NCI-H128 (cell line): ENCODE data around the gene ARHGEF4.

Experiments used
- DNase-seq: peaks from one replicate; lab custom pipeline; 2025; ENCODE audit not compliant: unreplicated experiment; lab: John Stamatoyannopoulos, UW

The ARHGEF4 gene

DNA sequence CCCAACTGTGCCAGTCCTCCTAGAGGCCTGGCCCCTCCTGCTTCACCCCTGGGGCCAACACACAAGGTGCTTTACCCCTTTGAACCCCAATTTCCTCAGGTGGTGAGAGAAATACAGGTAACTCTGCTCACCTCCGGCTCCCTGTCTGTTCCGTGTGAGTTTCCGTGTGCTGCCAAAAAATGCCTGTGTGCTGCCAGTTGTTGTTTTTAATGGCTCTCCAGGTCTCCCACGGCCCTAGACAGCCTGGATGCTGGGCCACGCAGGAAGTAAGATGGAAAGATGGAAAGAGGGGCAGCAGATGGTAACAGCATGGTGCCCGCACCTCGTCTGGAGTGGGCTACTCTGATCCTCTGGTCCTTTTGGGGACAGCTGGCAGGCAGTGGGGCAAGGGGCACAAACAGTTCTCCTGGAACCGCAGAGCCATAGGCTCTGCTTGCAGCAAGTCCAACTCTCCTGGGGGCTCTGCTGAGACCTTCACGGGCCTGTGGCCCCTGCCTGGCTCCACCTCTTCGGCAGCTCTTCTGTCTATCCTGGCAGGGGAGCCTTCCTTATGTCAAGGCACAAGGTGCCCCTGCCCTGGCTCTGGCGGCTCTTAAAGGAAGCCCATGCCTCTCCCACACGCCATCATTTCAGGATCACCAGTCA, 4.3 kb upstream of the ARHGEF4 start:
- no peak for DNase-seq

DNA sequence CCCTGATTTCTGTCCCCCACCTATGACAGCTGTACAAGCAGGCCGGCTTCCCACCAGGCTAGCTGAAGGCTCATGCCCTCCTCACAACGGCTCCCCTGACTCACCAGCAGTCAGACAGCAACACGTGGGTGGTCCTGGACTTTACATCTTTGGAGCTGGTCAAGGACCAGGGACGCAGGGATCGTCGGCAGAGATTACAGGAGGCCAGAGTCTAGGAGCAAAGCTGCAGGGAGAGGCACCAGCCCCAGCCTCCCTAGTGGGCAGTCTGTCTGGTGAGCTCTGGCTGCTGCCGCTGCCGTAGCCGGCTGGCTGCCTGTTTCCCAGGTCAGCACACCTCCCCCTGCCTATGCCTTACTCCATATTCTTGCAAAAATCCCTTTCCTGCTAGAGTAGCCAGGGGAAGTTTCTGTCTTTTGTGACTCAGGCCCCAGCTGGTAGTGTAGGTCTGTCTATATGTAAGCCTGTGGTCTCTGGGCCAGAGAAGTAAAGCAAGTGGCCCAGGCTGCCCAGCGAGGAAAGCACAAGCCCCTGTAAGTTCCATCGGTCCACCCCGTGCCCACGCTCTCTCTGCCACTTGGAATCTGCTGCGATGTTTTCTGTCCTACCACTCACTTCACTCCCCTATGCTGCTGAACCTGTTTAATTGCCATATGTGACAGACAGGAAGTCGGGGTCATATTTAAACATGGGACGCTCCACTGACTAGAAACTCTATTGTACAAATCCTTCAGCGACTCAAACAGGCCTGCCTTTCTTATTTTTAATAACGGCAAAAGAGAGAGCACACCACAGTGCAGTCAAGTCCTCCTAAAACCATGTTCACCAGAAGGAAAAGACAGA, 2.4 kb upstream of the ARHGEF4 start:
- DNase-seq, result no peak

DNA sequence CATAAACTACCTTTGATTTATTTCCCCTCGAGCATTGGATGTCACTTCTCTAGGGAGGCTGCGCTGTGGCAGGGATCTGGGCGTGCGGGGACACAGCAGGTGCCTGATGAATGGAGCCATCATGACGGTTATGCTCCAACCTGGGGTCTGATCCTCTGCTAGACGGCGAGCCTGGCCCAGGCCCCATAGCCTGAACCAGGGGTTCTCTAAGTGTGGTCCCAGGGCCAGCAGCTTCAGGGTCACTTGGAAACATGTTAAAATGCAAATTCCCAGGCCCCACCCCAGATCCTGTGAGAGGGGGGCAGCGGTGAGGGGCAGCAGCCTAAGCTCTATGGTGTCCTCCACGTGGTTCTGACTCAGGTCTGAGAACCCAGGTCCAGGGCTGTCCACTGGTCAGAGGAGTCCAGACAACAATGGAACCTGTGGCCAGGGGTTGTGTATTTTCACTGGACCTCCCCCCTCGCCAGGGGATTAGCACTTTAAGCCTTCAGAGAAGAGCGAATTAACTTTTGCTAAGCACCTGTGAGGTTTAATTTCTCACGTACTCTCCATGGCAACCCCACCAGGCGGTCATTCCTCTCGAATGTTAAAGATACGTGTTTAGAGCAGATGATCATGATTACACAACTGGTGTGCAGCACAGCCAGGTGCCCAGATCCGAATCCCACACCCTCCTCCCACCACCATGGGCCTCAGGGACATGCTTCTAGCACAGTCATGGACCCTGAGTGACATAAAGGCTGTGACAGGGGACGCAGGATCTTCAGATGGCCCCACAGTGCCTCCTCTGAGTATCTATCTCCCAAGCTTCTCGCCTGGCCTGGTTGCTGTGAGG, 1.6 kb upstream of the ARHGEF4 start:
- DNase-seq, result no peak

DNA sequence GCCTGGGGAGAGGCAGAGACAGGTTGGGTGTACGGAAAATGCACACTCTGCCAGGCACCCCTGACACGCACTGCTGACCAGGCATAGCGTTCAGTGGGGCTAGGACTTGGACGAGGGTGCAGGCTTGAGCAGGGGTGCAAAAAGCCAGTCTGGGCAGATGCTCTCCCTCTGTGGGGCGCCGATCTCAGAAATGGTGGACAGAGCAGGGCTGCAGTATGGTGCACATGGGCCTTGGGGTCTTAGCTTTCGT, 1.0 kb upstream of the ARHGEF4 start:
- DNase-seq, result no peak

DNA sequence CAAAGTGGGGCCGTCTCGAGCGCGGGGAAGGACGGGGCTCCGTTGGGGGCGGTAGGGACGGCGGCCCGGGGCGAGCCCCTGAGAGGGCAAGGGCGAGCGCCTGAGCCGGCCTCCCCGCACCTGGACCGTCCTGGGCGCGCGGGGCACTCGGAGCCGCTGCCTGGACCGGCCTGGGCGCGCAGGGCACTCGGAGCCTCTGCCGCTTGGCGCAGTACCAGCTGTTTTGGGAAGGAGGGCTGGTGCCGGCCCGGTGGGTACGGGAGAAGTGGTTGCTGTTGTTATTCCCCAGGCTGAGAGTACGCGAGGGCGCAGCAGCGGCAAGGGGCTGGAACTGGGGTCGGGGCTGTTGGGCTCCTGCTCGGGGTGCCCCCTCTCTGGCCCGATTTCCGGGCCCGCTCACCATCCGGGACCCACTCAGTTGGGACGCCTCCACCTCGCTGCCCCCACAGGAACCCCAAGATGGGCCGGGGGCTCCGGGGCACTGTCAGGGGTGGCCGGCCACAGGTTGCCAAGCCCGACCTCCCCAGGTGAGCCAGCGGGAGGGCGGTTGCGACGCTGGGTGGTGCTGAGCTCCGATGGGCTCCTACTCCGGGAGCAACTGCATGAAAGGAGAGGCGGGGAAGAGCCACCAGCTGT, 579 bp downstream of the ARHGEF4 start:
- DNase-seq, result no peak

DNA sequence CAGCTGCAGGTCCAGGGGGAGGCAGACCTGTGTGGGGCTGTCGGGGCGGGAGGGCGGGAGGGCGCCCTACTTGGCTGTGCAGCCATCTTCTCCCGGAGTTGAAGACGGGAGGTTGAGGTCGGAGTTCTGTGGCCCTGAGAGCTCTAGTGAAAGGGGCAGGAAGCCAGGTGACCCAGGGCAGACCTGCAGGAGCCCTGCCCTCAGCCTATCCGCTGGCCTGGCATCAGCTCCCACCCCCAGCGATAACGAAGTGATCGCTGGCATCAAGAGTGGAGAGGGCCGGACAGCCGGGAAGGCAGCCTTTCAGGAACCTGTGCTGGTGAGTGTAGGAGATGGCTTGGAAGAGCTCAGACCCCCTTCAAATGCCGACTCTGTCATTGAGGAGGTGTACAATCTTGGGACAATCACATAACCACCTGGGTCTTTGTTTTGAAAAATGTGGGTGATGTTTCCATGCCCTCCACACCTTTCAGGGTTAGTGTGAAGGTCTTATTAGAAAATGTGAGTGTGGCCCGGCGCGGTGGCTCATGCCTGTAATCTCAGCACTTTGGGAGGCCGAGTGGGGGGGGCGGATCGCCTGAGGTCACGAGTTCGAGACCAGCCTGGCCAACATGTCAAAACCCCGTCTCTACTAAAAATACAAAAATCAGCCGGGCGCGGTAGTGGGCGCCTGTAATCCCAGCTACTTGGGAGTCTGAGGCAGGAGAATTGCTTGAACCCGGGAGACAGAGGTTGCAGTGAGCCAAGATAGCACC, 1.3 kb downstream of the ARHGEF4 start:
- DNase-seq, result no peak

DNA sequence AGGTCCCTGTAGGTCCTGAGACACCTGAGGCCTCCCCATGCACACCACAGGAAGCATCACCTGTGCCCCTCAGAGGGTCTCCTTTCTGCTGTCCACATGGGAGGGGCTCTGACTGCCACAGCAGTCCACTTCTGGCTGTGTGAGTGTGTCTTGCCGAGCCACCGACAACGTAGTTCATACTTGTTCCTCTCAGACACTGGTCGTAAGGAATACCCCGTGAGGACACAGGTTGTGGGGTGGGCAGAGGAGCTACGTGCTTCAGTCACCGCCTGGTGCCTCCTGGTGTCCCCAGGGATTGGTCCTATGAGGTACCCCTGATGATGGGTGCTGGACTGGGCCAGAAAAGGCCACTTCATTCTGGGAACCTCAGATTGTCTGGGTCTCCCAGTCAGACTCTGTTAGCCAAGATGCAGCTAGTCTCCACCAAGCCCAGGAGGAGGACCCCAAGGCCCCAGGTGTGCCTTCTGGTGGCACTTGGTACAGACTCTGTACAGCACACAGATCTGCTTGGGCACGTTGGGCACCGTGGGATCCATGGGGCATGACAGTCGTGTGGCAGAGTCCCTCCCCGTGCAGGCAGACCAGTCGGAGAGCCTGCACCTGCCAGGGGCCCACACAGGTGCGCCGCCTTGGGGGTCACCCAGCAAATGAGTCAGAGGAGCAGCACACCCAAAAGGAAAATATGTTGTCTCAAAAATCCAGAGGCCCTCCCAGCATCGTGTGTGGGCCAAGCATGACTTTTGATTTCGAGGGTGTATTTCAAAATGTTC, 2.5 kb downstream of the ARHGEF4 start:
- no peak for DNase-seq

DNA sequence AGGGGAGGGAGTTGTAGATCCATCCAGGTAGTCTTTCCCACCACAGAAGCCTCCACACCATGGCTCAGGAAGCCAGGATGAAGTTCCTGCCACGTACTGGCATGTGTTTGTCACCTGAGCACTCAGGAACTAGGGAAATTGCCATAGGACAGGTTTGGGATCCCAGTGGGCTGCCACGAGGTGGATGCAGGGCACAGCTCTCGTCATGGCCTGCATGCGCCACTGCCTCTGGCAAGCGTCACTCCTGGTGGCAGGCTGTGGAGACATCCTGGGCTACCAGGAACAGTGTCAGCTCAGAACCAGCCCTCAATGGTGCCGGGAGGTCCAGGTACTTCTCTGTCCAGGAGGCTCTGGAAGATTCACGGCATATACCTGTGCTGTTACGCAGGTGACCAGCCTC, 3.8 kb downstream of the ARHGEF4 start:
- no peak for DNase-seq

DNA sequence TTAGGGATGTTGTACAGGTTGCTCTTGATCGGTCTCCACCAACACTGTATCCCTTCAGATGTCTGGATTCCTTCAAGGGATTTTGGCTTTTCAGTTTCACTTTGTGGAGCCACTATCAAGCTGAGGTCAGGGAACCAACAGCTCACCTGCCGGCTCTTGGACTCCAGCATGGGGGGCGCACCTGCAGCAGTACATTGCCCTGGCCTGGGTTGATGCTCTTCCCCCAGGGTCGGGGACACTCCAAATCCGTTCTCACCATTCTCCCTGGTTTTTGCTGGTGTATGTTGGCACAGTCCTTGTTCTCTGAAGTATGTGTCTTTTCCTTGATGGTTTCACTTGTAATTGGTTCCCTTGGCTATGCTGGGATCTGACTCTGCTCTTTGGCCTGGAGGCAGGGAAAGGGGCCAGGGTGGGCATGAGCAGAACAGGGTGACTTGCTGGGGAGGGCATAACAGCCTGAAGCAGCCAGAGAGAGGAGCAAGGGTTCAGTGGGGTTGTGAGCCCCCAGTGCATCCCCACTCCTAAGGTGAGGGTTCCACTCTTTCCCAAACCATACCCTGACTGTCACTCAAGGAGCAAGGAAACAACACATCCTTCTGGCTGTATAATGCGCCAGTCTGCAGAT, 5.1 kb downstream of the ARHGEF4 start:
- DNase-seq, result no peak

DNA sequence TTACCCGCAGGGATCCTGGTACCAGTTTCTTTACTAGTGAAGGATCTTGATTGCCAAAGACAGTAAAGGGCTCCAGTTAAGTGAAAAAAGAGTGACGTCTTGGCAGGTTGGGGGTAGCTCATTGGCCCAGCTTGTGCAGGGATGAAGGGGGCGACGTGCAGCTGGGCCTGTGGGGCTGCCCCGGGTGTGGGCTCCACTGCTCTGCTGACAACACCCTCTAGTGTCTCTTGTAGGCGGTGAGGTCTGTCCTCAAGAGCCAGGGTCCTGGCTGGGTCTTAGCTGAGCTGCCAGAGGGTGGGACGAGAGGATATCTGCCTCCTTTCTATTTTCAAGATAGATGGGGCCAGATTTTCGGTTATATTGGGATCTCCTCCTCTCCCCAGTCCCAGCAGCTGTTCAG, 6.1 kb downstream of the ARHGEF4 start:
- DNase-seq, result no peak

DNA sequence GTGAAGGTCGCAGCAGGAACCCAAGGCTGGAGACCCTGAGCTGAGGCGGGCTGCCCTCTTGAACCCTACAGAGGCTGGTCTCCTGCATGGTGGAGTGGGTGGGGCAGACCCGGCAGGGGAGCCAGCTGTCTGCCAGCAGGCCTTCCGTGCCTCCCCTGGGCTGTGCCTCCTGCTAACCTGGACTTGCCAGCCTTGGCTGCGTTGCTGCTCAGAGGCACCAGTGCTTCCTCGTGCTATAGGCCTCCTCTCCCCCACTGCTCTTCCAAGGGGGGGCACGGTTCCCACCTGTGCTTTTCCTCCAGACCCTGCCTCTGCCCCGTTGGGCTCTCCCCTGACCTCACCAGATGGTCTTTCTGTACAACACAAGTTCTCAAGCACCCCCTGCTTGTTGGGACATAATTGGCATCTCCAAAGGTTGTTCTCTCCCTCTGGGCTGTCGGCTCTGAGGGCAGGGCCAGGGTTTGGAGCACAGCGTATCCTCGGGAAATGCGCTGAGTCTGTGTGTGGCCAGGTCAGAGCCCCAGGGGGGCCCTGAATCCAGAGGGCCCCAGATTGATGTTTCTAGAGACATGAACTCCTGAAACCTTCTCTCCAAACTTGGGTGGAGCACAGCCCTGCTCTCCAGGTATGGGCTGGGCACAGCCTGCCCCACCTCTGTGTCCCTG, 6.7 kb downstream of the ARHGEF4 start:
- no peak for DNase-seq

DNA sequence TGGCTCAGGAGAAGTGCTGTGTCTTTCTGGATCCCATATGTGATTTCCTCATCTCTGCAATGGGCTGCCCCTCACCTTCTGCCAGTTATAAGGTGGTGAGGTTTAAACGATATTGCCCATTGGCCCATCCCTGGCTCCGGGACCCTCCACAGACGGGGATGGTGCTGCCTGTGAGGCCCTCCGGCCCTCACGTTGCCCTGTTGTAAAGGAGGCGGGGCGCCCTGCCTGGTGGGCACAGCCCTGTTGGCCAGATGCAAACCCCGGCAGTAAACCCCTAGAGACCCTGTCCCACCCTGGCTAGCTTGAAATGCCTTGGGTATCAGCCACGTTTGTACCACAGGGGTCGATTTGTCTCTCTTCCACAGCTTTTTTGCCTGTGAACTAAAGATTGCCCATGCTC, 7.4 kb downstream of the ARHGEF4 start:
- no peak for DNase-seq

DNA sequence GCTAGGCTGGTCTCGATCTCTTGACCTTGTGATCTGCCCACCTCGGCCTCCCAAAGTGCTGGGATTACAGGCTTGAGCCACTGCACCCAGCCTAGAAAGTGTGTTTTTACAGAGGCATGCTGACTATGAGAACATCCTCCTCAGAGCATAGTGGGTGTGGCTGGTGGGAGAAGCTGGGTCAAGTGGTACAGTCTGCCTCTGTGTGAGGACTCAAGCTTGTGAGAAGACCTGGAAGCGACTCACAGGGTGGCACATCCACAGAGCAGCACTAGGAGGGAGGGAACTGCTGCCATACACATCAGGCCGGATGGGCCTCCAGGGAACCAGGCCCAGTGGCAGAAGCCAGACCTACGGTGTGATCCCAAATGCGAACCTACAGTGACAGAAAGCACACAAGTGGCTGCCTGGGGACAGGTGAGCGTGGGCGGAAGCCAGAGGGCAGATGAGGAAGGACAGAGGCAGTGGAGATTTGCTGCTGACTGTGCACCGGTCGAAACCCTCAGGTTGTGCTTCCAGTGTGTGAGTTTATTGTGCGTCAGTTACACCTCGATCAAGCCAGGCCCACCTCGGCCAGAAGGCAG, 8.9 kb downstream of the ARHGEF4 start:
- DNase-seq, result no peak

DNA sequence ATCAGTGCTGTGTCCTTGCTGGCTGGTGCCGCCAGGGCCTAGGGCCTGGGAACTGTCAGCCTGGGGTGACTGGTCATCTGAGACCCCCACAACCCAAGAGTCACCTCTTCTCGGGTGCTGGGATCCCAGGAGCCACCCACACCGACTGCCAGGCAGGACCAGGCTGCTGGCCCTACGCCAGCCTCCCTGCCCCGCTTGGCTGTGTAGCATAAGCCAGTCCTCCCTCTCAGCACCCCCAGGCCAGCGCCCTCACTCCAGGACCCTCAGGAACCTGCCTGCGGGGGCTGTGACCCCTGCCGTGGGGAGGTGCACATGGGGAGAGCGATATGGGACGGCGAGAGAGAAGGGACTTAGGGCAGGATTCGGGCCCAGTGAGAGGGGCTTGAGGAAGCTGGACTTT, 9.5 kb downstream of the ARHGEF4 start:
- DNase-seq, result no peak

DNA sequence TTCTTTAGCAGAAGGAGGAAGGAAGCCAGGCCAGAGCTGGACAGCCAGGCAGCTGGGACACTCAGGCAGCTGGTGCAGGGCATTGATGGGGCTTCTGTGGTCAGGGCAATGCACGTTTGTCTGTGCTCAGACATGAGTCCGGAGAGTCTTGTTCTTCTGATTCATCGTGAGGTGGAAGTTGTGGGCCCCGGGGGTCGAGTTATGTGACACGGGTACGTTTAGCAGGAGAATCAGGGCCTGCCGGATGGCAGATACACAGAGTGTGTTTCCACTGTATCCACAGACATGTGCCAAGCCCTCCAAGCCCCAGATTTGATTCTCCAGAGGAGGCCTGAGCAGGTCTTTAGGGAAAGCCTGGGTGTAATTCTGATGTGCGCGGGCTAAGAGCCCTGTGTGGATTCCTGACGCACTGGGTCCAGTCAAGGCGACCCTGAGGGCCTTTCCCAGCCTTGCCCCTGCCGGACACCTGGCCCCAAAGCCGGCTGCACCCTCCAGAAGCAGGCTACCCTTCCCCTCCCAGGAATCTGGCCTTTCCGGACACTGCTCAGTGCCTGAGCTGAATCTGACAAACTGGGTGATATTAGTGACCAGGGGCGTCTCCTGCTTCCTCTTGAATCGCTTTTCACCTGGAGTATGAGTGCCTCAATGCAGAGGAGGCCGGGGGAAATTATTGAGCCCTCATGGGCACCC, 10.1 kb downstream of the ARHGEF4 start:
- DNase-seq, result no peak

DNA sequence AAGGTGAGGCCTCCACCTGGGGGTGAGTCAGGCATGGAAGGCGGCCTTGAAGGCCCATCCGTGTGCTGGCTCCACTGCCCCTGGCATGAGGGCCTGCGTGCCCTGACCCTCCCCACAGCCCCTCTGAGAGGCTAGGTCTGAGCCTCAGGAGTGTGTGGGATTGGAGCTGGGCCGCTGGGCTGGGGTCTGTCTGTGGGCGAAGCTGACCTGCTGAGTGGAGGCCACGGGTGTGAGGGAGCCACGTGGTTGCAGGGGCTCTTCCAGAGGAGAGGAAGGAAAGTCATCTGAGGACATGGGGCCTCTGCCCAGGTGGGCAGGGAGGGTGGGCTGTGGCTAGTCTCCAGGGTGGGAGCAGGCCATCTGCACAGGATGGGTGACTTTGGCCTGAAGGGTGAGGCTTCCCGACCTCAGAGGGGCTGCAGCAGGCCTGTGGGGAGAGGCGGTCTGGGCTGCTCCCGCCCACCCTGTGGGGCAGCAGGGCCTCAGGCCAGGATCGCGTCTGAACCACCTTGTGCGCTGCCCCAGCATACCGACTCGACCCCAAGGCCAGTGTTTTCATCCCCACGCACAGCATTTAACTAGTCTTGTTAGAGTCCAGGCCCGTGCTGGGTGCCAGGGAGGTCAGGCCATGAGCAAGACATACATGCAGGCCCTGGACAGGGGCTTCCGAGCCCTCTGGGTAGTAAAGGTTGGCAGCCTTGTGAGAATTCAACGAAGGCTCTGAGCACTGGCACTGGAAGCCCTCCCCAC, 11.2 kb downstream of the ARHGEF4 start:
- no peak for DNase-seq

DNA sequence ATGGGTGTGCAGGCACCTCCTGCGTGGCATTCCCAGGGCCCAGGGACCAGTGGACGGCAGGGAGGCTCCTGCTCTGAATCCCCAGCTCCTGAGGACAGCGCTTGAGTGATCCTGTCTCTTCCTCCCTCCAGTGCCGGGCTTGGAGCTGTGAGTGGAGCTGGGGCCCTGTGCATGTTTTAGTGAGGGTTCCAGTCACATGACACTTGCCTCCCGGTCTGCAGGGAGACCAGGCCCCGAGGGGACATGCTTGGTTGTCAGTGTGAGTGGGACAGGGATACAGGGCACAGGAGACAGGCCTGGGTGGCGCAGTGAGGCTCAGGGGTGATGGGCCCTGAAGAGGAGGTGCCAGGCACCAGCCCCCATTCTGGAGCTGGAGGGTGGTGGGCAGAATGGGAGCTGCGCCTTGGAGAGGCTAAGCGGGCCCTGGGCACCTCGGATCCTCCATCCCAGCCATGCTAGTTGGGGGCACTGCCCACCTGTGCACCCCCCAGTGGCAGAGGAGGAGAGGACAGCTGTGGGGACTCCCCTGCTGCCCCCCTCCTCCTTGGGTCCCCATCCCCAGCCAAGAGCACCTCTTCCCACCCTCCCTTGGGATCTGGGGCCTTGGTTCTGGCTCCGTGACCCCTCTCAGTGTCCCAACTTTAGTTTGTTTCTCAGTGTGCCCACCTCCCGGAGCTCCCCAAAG, 12.0 kb downstream of the ARHGEF4 start:
- DNase-seq, result no peak
